Erythroblast (primary cell): ENCODE results near the gene PPARA.
A peak's percentile ranks its signal among the peaks of the same experiment; 100 is the strongest.

Experiments used
- DNase-seq, 2 experiments: peaks; one replicate each; lab custom pipeline; 2025; lab: John Stamatoyannopoulos, UW
- GATA1 ChIP-seq: IDR thresholded peaks from 2 replicates; pipeline ENCODE4 v1.6.1; 2011; ENCODE audit warnings: low read depth, mild to moderate bottlenecking, control low read depth, low read length, moderate library complexity
- POLR2A ChIP-seq: IDR thresholded peaks from 2 replicates; pipeline ENCODE4 v1.6.1; 2011; ENCODE audit warnings: mild to moderate bottlenecking, low read length

PPARA gene

DNA sequence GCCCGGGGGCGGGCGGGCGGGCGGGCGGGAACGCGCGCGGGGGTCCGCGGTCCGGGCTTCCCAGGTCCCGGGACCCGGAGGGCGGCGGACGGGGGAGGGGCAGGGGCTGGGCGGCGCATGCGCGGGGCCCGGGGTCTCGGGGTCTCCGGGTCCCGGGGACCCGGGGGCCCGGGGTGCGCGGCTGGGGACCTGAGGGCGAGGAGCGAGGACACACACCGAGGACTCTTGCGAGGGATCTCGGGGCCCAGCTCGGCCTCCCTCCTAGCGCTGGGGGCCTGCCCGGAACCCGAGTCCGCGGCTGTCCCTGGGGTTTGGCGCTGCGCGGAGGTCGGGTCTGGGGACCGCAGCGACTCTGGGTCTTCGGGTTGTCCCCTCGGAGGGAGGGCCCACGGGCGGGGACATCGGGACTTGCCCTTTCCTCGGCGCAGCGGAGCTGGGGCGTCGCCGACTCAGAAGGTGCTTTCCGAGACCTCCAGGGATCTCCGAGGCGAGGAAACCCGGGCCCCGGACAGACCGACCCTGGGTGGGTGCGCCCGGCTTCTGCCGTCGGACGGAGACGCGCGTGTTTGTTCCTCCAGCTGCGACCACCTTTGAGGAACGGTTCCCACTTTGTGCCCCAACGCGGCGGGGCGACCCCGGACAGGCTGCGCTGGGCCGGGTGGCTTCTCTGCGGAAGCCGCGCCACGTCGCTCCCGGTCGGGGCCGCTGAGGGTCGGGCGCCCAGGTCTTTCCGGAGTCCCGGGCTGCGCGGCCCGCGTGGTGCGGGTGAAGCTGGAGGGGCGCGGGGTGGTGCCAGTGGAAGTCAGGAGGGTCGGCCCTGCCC lies 540 bp downstream of the PPARA start:
- DNase-seq: peak; percentile 69 to 75
- TF ChIP-seq GATA1: no peak
- no peak for TF ChIP-seq POLR2A

DNA sequence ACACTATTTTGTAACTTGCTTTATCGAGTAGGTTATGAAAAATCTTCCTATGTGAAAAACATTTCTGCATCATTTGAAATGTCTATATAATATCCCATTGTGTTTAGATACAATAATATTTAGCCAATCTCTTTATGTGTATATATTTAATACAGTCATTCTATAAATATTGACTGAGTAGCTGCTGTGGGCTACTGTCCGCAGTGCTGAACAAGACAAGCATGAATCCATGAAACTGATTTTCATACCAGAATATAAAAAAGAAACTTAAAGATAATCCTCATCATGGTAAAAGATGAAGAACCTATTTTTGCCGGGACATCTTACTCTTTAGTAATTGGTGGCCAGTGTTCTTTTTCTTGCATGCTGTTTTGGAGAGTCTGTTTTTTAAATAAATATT lies 3.6 kb downstream of the PPARA start:
- TF ChIP-seq GATA1 (no peak), POLR2A (no peak)
- DNase-seq: no peak

GRCh38 chr22:46156031-46156430 lies 5.7 kb downstream of the PPARA start:
- no peak for DNase-seq
- TF ChIP-seq GATA1 (no peak), POLR2A (no peak)

DNA sequence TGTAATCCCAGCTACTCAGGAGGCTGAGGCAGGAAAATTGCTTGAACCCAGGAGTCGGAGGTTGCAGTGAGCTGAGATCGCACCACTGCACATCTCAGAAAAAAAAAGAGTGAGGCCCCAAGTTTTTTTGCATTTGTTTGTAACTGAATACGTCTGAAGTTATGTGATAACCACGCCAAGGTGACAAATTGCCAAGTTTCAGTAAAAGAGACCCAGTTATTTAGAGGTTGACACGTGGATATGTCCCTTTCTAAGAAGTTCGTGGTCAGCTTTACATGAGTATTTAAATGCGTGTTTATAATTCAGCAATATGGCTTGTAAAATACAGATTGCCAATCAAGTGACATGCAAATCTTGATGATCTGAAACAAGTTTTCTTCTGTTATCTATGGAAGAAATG lies 8.0 kb downstream of the PPARA start:
- peak; percentile 28 to 57 for DNase-seq
- TF ChIP-seq POLR2A (no peak), GATA1 (no peak)

DNA sequence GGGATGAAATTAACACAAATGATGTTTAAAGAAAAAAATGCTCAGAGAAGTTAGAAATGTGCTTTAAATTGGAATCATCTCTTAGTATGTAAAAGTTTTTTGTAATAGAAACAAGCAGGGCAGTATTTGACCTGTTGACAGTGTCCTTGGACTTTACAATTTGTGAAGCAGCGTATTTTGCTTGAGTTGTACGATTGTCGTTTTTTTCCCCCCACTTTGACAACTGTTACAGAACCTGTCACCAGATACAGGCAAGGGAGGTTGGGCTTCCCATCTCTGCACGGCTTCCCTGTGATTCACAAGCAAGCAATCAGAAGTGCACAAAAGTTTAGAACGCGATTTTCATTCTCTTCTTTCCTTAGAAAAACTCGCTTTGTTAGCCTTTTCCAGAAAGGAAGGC lies 8.9 kb downstream of the PPARA start:
- DNase-seq: no peak
- TF ChIP-seq GATA1 (no peak), POLR2A (no peak)

DNA sequence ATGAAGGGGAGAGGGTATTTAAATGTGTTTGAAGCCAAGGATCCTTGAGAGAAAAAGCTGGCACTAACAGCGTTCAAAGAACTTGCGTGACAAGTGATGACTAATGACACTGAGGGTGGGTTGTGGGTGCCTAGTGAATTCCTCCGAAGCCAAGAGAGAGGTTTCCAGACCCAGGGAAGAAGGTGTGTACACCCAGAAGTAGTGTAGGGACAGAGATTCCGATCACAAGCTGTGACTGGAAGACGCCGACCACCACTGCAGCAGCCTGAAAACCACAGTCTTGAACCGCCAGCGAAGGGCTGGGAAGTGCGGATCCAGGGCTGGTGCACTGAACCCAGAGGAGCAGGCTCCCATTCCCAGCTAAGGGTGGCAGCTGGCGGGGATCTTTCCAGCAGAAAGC lies 9.5 kb downstream of the PPARA start:
- TF ChIP-seq GATA1: no peak
- no peak for TF ChIP-seq POLR2A
- no peak for DNase-seq

GRCh38 chr22:46162285-46162684 lies 12.0 kb downstream of the PPARA start:
- TF ChIP-seq POLR2A (no peak), GATA1 (no peak)
- no peak for DNase-seq

GRCh38 chr22:46162771-46163556 lies 12.6 kb downstream of the PPARA start:
- DNase-seq: no peak
- TF ChIP-seq GATA1 (no peak), POLR2A (no peak)

GRCh38 chr22:46163557-46163888 lies 13.2 kb downstream of the PPARA start:
- TF ChIP-seq POLR2A (no peak), GATA1 (no peak)
- DNase-seq: no peak

DNA sequence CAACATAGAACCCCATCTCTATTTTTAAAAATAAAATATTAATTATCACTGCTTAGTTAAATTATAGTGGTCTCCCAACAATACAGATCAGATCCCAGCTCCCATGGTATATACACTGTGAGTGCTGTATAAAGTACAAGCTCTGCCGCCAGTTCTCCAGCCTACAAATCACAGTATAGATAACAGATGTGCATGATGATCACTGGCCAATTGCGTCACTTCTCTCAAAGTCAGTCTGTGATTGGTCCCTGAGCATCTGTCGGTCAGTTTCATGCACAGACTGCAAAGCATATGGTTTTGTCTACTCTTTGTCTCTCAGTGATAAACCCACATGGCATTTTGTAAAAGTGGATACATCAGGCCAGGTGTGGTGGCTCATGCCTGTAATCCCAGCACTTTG lies 15.7 kb downstream of the PPARA start:
- DNase-seq: no peak
- no peak for TF ChIP-seq POLR2A
- no peak for TF ChIP-seq GATA1

GRCh38 chr22:46169628-46170027 lies 19.3 kb downstream of the PPARA start:
- TF ChIP-seq POLR2A (no peak), GATA1 (no peak)
- no peak for DNase-seq

- no peak for TF ChIP-seq GATA1
- no peak for TF ChIP-seq POLR2A
- DNase-seq: no peak
These were observed 21.6 kb downstream of the PPARA start for GRCh38 chr22:46171940-46172339.

GRCh38 chr22:46172522-46173110 lies 22.3 kb downstream of the PPARA start:
- no peak for DNase-seq
- TF ChIP-seq GATA1: no peak
- TF ChIP-seq POLR2A: no peak

DNA sequence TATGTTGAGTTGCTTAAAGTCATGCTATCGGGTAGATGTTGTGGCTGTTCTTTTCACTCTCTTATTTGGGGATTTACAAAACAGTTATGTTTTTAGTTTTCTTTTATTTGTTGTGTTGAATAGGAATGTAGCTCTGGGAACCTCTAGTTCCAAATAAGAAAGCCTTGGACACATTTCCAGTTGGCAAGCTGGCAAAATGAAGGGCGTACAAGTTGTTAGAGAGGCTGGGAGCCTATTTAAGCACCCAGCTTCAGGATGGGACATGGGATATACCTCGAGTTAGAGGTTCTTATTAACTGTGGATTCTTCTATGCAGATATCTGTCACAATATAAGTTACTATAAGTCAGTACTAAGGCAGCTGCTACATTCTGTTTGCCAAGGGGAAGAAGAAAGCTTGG lies 22.8 kb downstream of the PPARA start:
- TF ChIP-seq POLR2A (no peak), GATA1 (no peak)
- no peak for DNase-seq
